ENCODE results near the gene UBXN4. TPM values are rescaled to one million over a fixed set of nuclear protein-coding genes. Genes with fewer than 3 reads are reported as not detected.

Gene UBXN4
- total RNA-seq, 1 experiment from 2014 or later, result 83.7 TPM

Other genes starting within 250 kb of the UBXN4 start
- 11.7 TPM for gene ZRANB3, start 210.6 kb upstream of the UBXN4 start, total RNA-seq (2021; ENCODE audit: unreplicated experiment)
- gene R3HDM1, start 210.4 kb upstream of the UBXN4 start, total RNA-seq (2021; ENCODE audit: unreplicated experiment), result 62.6 TPM
- not detected for gene LCT, start 95.3 kb downstream of the UBXN4 start, total RNA-seq (2021; ENCODE audit: unreplicated experiment)
- 54.3 TPM for gene MCM6, start 134.6 kb downstream of the UBXN4 start, total RNA-seq (2021; ENCODE audit: unreplicated experiment)
- gene DARS1, start 243.8 kb downstream of the UBXN4 start, total RNA-seq (2021; ENCODE audit: unreplicated experiment), result 85.3 TPM

Data from Panc1 (cell line).